Measurements from ENCODE around the gene ZNF669.
"Not testable (repeated sequence)": the region's sequence is repeated elsewhere in the genome, so short reads cannot be mapped to it uniquely, and the experiment has no call there.

Gene ZNF669

DNA sequence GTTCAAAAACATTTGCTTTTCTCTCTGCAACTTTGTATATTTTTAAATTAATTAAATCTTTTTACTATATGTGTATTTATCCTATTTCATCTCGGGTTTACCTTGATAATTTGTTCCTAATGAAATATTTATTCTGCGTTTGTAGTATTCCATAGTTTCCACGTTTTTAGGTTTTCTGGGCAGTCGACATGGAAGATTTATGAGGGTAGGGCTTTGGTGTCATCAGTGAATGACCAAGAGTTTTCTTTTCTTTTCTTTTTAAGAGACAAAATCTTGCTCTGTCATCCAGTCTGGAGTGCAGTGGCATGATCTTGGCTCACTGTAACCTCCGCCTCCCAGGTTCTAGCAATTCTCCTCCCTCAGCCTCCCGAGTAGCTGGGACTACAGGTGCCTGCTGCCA, 17.2 kb upstream of the ZNF669 start:
- Histone ChIP-seq H3K36me3 (ENCODE audit: insufficient read depth, low read length) (no peaks in the 10 kb centered on the region), H3K9me3 (ENCODE audit: low read depth, low read length) (no peaks in the 10 kb centered on the region), H3K27ac (no peak overlapping the region), H3K4me3 (no peak overlapping the region), H3K9ac (ENCODE audit: insufficient read length) (no peak overlapping the region)
- no peak for DNase-seq (ENCODE audit: low read depth, low spot score)
- TF ChIP-seq POLR2AphosphoS5 (IDR thresholded peaks at IDR 0.05; ENCODE audit: borderline replicate concordance, low read depth, low read length), result no peak
- TF ChIP-seq EZH2 (IDR thresholded peaks at IDR 0.05), result no peak
- no peak for TF ChIP-seq FOXP2 (optimal IDR thresholded peaks at IDR 0.05; ENCODE audit: control extremely low read depth, extremely low read length, insufficient read depth)

GRCh38 chr1:247120408-247120668, 16.2 kb upstream of the ZNF669 start:
- DNase-seq (ENCODE audit: low read depth, low spot score); H3K9ac ChIP-seq (ENCODE audit: insufficient read length); H3K27ac ChIP-seq; H3K36me3 ChIP-seq (ENCODE audit: insufficient read depth, low read length); H3K4me3 ChIP-seq; H3K9me3 ChIP-seq (ENCODE audit: low read depth, low read length): not testable (repeated sequence)

DNA sequence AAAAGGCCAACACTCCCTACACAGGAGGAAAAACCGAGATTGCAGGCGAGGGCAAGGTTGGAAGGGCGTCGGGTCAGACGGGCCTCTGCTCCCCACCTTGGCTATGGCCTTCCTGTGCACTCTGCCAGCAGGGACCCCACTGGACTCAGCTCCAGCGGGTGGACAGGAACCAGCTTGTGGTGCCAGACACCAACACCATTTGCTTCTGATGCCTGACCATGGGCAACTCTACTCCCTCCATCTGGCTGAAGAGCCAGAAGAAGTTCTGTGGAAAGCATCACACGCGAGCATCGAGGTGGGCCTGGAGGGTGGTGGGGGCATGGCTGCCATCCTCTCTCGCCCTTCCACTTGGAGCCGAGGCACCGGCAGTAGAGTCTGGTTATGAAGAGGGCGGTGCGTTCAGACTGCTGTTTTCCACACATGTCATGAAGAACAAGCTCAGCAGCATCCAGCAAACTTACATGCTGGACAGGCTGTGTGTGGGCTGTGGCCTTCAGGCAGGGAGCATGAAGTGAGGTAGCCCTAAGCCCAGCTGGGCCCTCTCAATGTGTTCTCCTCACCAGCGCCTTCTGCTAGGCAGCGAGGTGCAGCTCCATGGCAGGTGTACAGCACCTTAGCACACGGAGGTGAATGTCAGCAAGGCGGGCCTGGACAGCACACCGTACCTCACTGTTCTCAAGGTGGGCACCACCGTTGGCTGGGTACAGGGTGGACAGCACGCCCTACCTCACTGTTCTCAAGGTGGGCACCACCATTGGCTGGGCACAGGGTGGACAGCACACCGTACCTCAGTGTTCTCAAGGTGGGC, 15.6 kb upstream of the ZNF669 start:
- H3K4me3 ChIP-seq, result no peak overlapping the region
- H3K27ac ChIP-seq, result no peak overlapping the region
- DNase-seq (ENCODE audit: low read depth, low spot score), result no peak
- H3K9ac ChIP-seq (ENCODE audit: insufficient read length), result no peak overlapping the region
- H3K36me3 ChIP-seq (ENCODE audit: insufficient read depth, low read length), result no peaks in the 10 kb centered on the region
- TF ChIP-seq POLR2AphosphoS5 (IDR thresholded peaks at IDR 0.05; ENCODE audit: borderline replicate concordance, low read depth, low read length), result no peak
- TF ChIP-seq FOXP2 (optimal IDR thresholded peaks at IDR 0.05; ENCODE audit: control extremely low read depth, extremely low read length, insufficient read depth), result no peak
- no peak for TF ChIP-seq EZH2 (IDR thresholded peaks at IDR 0.05)
- no peaks in the 10 kb centered on the region for H3K9me3 ChIP-seq (ENCODE audit: low read depth, low read length)

- DNase-seq (ENCODE audit: low read depth, low spot score), result no peak
- H3K36me3 ChIP-seq (ENCODE audit: insufficient read depth, low read length), result no peaks in the 10 kb centered on the region
- no peak overlapping the region for H3K9ac ChIP-seq (ENCODE audit: insufficient read length)
- no peak overlapping the region for H3K4me3 ChIP-seq
- H3K27ac ChIP-seq, result no peak overlapping the region
- TF ChIP-seq POLR2AphosphoS5 (IDR thresholded peaks at IDR 0.05; ENCODE audit: borderline replicate concordance, low read depth, low read length) (no peak), EZH2 (IDR thresholded peaks at IDR 0.05) (no peak), FOXP2 (optimal IDR thresholded peaks at IDR 0.05; ENCODE audit: control extremely low read depth, extremely low read length, insufficient read depth) (no peak)
- no peaks in the 10 kb centered on the region for H3K9me3 ChIP-seq (ENCODE audit: low read depth, low read length)
Measured at GRCh38 chr1:247118946-247119446, 14.8 kb upstream of the ZNF669 start.

- H3K9me3 ChIP-seq (ENCODE audit: low read depth, low read length), result no peaks in the 10 kb centered on the region
- H3K36me3 ChIP-seq (ENCODE audit: insufficient read depth, low read length), result no peaks in the 10 kb centered on the region
- H3K4me3 ChIP-seq, result no peak overlapping the region
- no peak for DNase-seq (ENCODE audit: low read depth, low spot score)
- no peak overlapping the region for H3K9ac ChIP-seq (ENCODE audit: insufficient read length)
- H3K27ac ChIP-seq, result no peak overlapping the region
- TF ChIP-seq EZH2 (IDR thresholded peaks at IDR 0.05) (no peak), FOXP2 (optimal IDR thresholded peaks at IDR 0.05; ENCODE audit: control extremely low read depth, extremely low read length, insufficient read depth) (no peak), POLR2AphosphoS5 (IDR thresholded peaks at IDR 0.05; ENCODE audit: borderline replicate concordance, low read depth, low read length) (no peak)
Measured at GRCh38 chr1:247115545-247115944, 11.4 kb upstream of the ZNF669 start.

GRCh38 chr1:247115141-247115510, 11.0 kb upstream of the ZNF669 start:
- no peak for TF ChIP-seq EZH2 (IDR thresholded peaks at IDR 0.05)
- TF ChIP-seq POLR2AphosphoS5 (IDR thresholded peaks at IDR 0.05; ENCODE audit: borderline replicate concordance, low read depth, low read length), result no peak
- no peak for TF ChIP-seq FOXP2 (optimal IDR thresholded peaks at IDR 0.05; ENCODE audit: control extremely low read depth, extremely low read length, insufficient read depth)
- no peak for DNase-seq (ENCODE audit: low read depth, low spot score)
- H3K27ac ChIP-seq, result no peak overlapping the region

DNA sequence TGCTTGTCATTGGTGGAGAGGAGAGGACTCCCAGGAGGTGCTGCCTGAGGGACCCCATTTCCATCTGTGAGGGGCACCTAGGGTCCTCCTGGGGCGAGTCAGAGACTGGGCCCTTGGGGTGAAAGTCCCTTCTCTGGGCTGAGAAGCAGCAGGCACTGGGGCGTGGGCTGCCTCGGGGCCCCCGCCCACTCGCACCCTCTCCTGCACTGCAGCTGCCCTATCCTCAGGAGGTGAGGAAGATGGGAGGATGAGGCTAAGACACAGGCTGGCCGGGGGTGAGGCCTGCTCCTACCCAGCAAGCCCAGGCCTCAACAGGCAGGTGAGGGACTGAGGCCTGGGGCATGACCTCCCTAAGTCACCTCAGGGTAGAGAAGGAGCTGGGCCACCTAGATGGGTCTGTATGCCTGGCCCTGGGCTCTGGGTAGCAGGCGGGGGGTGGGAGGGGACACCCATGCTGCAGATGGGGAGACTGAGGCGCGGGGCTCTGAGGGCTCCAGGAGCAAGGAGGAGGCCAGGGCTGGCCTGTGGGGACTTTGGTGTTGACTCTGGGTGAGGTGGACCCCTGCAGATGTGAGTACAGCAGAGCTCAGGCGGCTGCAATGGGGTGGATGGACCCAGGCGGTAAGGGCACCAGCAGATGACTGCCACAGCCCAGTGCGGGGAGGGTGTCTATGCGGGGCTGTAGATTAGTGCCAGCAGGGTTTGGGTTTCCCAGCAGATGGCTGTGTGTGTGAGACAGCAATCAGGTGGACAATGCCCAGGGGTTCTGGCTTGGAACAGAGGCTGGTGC, 10.4 kb upstream of the ZNF669 start:
- Histone ChIP-seq H3K27ac (no peak overlapping the region), H3K9ac (ENCODE audit: insufficient read length) (no peak overlapping the region), H3K4me3 (no peak overlapping the region), H3K9me3 (ENCODE audit: low read depth, low read length) (no peaks in the 10 kb centered on the region), H3K36me3 (ENCODE audit: insufficient read depth, low read length) (no peaks in the 10 kb centered on the region)
- no peak for DNase-seq (ENCODE audit: low read depth, low spot score)
- TF ChIP-seq POLR2AphosphoS5 (IDR thresholded peaks at IDR 0.05; ENCODE audit: borderline replicate concordance, low read depth, low read length) (no peak), EZH2 (IDR thresholded peaks at IDR 0.05) (no peak), FOXP2 (optimal IDR thresholded peaks at IDR 0.05; ENCODE audit: control extremely low read depth, extremely low read length, insufficient read depth) (no peak)

More at GRCh38 chr1:247115141-247115510, 11.0 kb upstream of the ZNF669 start:
- no peaks in the 10 kb centered on the region for H3K9me3 ChIP-seq (ENCODE audit: low read depth, low read length)
- H3K36me3 ChIP-seq (ENCODE audit: insufficient read depth, low read length), result no peaks in the 10 kb centered on the region
- H3K4me3 ChIP-seq, result no peak overlapping the region
- H3K9ac ChIP-seq (ENCODE audit: insufficient read length), result no peak overlapping the region

- H3K4me3 ChIP-seq, result no peak overlapping the region
- TF ChIP-seq FOXP2 (optimal IDR thresholded peaks at IDR 0.05; ENCODE audit: control extremely low read depth, extremely low read length, insufficient read depth), result no peak
- TF ChIP-seq POLR2AphosphoS5 (IDR thresholded peaks at IDR 0.05; ENCODE audit: borderline replicate concordance, low read depth, low read length), result no peak
- TF ChIP-seq EZH2 (IDR thresholded peaks at IDR 0.05), result no peak
- H3K9me3 ChIP-seq (ENCODE audit: low read depth, low read length), result no peaks in the 10 kb centered on the region
- H3K9ac ChIP-seq (ENCODE audit: insufficient read length), result no peak overlapping the region
- H3K27ac ChIP-seq, result no peak overlapping the region
- H3K36me3 ChIP-seq (ENCODE audit: insufficient read depth, low read length), result no peaks in the 10 kb centered on the region
- no peak for DNase-seq (ENCODE audit: low read depth, low spot score)
Measured at GRCh38 chr1:247113733-247114271, 9.6 kb upstream of the ZNF669 start.
